WTC11 (cell line): ENCODE results near the gene ABCA1. TPM values are rescaled to one million over a fixed set of nuclear protein-coding genes. Genes with fewer than 3 reads are reported as not detected.

Source experiments
- ATAC-seq: fragments of 200-7000 bp; cut with Tn5 transposase; 2 replicates; pipeline ENCODE4 v1.10.0; 2021; ENCODE audit warnings: mild to moderate bottlenecking, moderate library complexity
- CTCF ChIA-PET: fragments of 300-600 bp; sonication (Branson Sonifier 250); formaldehyde crosslinking; loops from one replicate; lab custom pipeline; 2021; ENCODE audit warnings: antibody characterized with exemption; lab: Charles Lee
- POLR2A ChIA-PET: fragments of 350-600 bp; sonication (Branson Sonifier 250); formaldehyde crosslinking; loops from one replicate; lab custom pipeline; 2021; ENCODE audit warnings: antibody characterized with exemption; lab: Charles Lee
- DNase-seq: peaks from one replicate; pipeline ENCODE4 v3.0.0; 2021; ENCODE audit warnings: low spot score
- H3K27ac Mint-ChIP-seq: 2 replicates; pipeline ENCODE4 v1.8.0; 2021; ENCODE audit warnings: mixed read lengths
- H3K27me3 Mint-ChIP-seq: 2 replicates; pipeline ENCODE4 v1.8.0; 2021; ENCODE audit warnings: low read depth, mild to moderate bottlenecking, moderate library complexity, mixed read lengths
- H3K36me3 Mint-ChIP-seq: 2 replicates; pipeline ENCODE4 v1.8.0; 2021; ENCODE audit warnings: mixed read lengths
- H3K4me1 Mint-ChIP-seq: 2 replicates; pipeline ENCODE4 v1.8.0; 2022; ENCODE audit warnings: mixed read lengths
- H3K4me3 Mint-ChIP-seq: 2 replicates; pipeline ENCODE4 v1.8.0; 2021; ENCODE audit warnings: mild to moderate bottlenecking, moderate library complexity, mixed read lengths
- H3K9me3 Mint-ChIP-seq: 2 replicates; pipeline ENCODE4 v1.8.0; 2021; ENCODE audit warnings: mixed read lengths
- AFF4 ChIP-seq: sonication (generic); formaldehyde crosslinking; IDR thresholded peaks from 2 replicates; pipeline ENCODE4 v1.8.1; 2023; ENCODE audit warnings: mild to moderate bottlenecking, missing genetic modification reagents, borderline replicate concordance
- ESRRA ChIP-seq: sonication (generic); formaldehyde crosslinking; IDR thresholded peaks from 2 replicates; pipeline ENCODE4 v1.8.1; 2022; ENCODE audit warnings: mild to moderate bottlenecking, missing genetic modification reagents, borderline replicate concordance
- HMGA2 ChIP-seq: fragments of 250-450 bp; sonication (Bioruptor Pico); IDR thresholded peaks from 2 replicates; pipeline ENCODE4 v1.4.0; 2021; ENCODE audit warnings: mild to moderate bottlenecking, moderate library complexity
- IRF2 ChIP-seq: sonication (generic); formaldehyde crosslinking; IDR thresholded peaks from 2 replicates; pipeline ENCODE4 v1.8.0; 2022; ENCODE audit warnings: low read depth, missing genetic modification reagents, borderline replicate concordance
- NR3C1 ChIP-seq: sonication (generic); formaldehyde crosslinking; conservative IDR thresholded peaks from 2 replicates; pipeline ENCODE4 v1.8.1; 2023; ENCODE audit warnings: low read depth, mild to moderate bottlenecking, missing genetic modification reagents
- PRDM15 ChIP-seq: sonication (generic); formaldehyde crosslinking; IDR thresholded peaks from 2 replicates; pipeline ENCODE4 v1.8.0; 2022; ENCODE audit warnings: missing genetic modification reagents
- TEAD1 ChIP-seq: sonication (generic); formaldehyde crosslinking; IDR thresholded peaks from 2 replicates; pipeline ENCODE4 v1.8.0; 2022; ENCODE audit warnings: mild to moderate bottlenecking, missing genetic modification reagents
- TP53 ChIP-seq: sonication (generic); formaldehyde crosslinking; IDR thresholded peaks from 2 replicates; pipeline ENCODE4 v1.8.1; 2023; ENCODE audit warnings: mild to moderate bottlenecking, missing genetic modification reagents
- ZBTB21 ChIP-seq: sonication (generic); formaldehyde crosslinking; IDR thresholded peaks from 2 replicates; pipeline ENCODE4 v1.8.1; 2023; ENCODE audit warnings: mild to moderate bottlenecking, missing genetic modification reagents, borderline replicate concordance
- ZMAT4 ChIP-seq: fragments of 250-450 bp; sonication (Bioruptor Pico); IDR thresholded peaks from 2 replicates; pipeline ENCODE4 v1.9.0; 2021; ENCODE audit warnings: mild to moderate bottlenecking
- ZNF396 ChIP-seq: fragments of 250-450 bp; sonication (Bioruptor Pico); IDR thresholded peaks from 2 replicates; pipeline ENCODE4 v1.8.0; 2021; ENCODE audit warnings: mild to moderate bottlenecking, moderate library complexity, borderline replicate concordance
- ZNF416 ChIP-seq: fragments of 250-450 bp; sonication (Bioruptor Pico); IDR thresholded peaks from 2 replicates; pipeline ENCODE4 v1.9.0; 2021; ENCODE audit warnings: mild to moderate bottlenecking, inconsistent platforms
- ZNF512 ChIP-seq: sonication (generic); formaldehyde crosslinking; IDR thresholded peaks from 2 replicates; pipeline ENCODE4 v1.8.1; 2022; ENCODE audit warnings: missing genetic modification reagents, borderline replicate concordance
- ZSCAN18 ChIP-seq: fragments of 250-450 bp; sonication (Bioruptor Pico); IDR thresholded peaks from 2 replicates; pipeline ENCODE4 v2.1.2; 2022; ENCODE audit warnings: mild to moderate bottlenecking, moderate library complexity
- total RNA-seq: library from RNA; stranded (reverse); gene quantifications from 3 replicates; pipeline ENCODE4 v1.2.3, GENCODE V29; 2021
- TF ChIP-seq, protein P1 (sequence below): sonication (generic); formaldehyde crosslinking; IDR thresholded peaks from 2 replicates; pipeline ENCODE4 v1.8.1; 2023; ENCODE audit warnings: mild to moderate bottlenecking, missing genetic modification reagents
- TF ChIP-seq, protein P2 (sequence below): sonication (generic); formaldehyde crosslinking; IDR thresholded peaks from 2 replicates; pipeline ENCODE4 v1.8.1; 2022; ENCODE audit warnings: low read depth, mild to moderate bottlenecking, moderate library complexity, missing genetic modification reagents, borderline replicate concordance

ABCA1 gene
- total RNA-seq, 1 experiment from 2014 or later, result 7.8 TPM

DNA sequence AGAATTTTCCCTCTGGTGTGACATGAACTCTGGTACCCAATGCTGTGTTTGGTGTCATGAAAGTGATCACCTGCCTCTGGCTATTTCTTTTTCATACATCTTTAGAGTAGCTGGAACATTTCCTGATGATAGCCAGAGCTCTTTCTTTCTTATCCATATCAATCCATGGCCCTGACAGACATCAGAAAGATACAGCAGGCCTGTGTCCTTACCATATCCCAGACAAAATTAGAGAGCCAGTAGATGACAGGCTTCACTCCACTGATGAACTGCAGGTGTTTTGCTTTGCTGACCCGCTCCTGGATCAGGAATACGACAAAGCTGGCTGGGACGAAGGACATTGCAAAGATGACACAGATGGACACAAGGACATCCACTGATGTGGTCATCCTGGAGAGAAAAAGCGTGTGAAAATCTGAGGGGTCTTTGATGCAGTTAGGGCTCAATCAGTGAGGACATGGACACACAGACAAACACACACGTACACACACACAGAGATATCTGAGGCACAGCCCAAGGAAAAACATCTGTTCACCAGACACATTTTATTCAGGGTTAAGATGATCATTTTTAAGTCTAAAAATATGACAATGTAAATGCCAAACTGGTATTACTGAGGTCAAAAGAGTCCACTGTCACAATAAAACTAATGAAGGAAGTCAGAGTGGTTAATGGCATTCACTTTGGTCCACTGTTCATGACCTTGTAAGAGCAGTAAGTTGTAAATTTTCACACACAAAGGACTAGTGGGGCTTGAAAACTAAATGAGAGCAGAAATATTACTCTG is 129.6 kb downstream of the ABCA1 start:
- TF ChIP-seq TP53 (no peak), ZNF416 (CRISPR knock-in tag) (no peak), ZNF396 (CRISPR knock-in tag) (no peak), ZNF512 (CRISPR knock-in tag) (no peak), AFF4 (no peak), TEAD1 (no peak), HMGA2 (no peak), ZBTB21 (no peak), ESRRA (CRISPR knock-in tag) (no peak), IRF2 (CRISPR knock-in tag) (no peak), NR3C1 (CRISPR knock-in tag) (no peak), PRDM15 (CRISPR knock-in tag) (no peak), ZMAT4 (CRISPR knock-in tag) (no peak), ZSCAN18 (no peak)
- TF ChIP-seq, protein P1, sequence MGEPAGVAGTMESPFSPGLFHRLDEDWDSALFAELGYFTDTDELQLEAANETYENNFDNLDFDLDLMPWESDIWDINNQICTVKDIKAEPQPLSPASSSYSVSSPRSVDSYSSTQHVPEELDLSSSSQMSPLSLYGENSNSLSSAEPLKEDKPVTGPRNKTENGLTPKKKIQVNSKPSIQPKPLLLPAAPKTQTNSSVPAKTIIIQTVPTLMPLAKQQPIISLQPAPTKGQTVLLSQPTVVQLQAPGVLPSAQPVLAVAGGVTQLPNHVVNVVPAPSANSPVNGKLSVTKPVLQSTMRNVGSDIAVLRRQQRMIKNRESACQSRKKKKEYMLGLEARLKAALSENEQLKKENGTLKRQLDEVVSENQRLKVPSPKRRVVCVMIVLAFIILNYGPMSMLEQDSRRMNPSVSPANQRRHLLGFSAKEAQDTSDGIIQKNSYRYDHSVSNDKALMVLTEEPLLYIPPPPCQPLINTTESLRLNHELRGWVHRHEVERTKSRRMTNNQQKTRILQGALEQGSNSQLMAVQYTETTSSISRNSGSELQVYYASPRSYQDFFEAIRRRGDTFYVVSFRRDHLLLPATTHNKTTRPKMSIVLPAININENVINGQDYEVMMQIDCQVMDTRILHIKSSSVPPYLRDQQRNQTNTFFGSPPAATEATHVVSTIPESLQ (CRISPR knock-in tag), result no peak
- TF ChIP-seq, protein P2, sequence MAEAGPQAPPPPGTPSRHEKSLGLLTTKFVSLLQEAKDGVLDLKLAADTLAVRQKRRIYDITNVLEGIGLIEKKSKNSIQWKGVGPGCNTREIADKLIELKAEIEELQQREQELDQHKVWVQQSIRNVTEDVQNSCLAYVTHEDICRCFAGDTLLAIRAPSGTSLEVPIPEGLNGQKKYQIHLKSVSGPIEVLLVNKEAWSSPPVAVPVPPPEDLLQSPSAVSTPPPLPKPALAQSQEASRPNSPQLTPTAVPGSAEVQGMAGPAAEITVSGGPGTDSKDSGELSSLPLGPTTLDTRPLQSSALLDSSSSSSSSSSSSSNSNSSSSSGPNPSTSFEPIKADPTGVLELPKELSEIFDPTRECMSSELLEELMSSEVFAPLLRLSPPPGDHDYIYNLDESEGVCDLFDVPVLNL (CRISPR knock-in tag), result no peak
- H3K27ac Mint-ChIP-seq, result no peak overlapping the region
- ChIA-PET POLR2A (no interaction called here), CTCF (interaction anchor here (1.2 kb wide), 1 partner anchor 10 kb away, joined by 4 read pairs; no protein-coding TSS in a partner anchor)
- H3K4me3 Mint-ChIP-seq, result no peak overlapping the region
- H3K36me3 Mint-ChIP-seq, result peaks cover 3% of the 10 kb centered on the region; the same call in 1 of the 2 replicates
- DNase-seq (no peak), ATAC-seq (no peak)
- no peaks in the 10 kb centered on the region for H3K9me3 Mint-ChIP-seq
- H3K4me1 Mint-ChIP-seq, result no peaks in the 10 kb centered on the region
- no peaks in the 10 kb centered on the region for H3K27me3 Mint-ChIP-seq
